ENCODE data around the gene GDPD2. TPM values are rescaled to one million over a fixed set of nuclear protein-coding genes. Genes with fewer than 3 reads are reported as not detected.
A peak's percentile ranks its signal among the peaks of the same experiment; 100 is the strongest.

GDPD2 gene
- total RNA-seq, 2 experiments from 2014 or later, result not detected

DNA sequence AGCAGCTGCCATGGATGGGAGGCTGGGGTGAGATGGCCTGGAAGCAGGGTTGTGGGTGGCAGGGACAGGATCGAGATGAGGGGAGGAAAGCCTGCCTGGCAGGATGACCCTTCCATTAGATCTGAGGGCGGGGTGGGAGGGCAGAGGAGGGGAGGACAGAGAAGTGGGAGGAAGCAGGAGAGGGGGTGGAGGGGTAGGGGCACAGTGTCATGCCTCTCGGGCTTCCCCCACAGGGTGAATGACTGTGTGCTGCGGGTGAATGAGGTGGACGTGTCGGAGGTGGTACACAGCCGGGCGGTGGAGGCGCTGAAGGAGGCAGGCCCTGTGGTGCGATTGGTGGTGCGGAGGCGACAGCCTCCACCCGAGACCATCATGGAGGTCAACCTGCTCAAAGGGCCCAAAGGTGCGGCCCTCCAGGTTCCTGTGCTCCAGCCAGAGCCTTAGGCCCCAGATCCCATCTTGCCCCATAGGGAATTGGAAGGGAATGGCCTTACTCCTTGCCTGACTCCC lies 26.4 kb downstream of the GDPD2 start:
- intact Hi-C loops (cut with micrococcal nuclease), result no loop called here
- H3K4me3 Mint-ChIP-seq, result no peak overlapping the region
- no peaks in the 10 kb centered on the region for H3K9me3 Mint-ChIP-seq
- POLR2A ChIA-PET, result no interaction called here
- CTCF ChIA-PET, result no interaction called here
- TF ChIP-seq, protein P1, sequence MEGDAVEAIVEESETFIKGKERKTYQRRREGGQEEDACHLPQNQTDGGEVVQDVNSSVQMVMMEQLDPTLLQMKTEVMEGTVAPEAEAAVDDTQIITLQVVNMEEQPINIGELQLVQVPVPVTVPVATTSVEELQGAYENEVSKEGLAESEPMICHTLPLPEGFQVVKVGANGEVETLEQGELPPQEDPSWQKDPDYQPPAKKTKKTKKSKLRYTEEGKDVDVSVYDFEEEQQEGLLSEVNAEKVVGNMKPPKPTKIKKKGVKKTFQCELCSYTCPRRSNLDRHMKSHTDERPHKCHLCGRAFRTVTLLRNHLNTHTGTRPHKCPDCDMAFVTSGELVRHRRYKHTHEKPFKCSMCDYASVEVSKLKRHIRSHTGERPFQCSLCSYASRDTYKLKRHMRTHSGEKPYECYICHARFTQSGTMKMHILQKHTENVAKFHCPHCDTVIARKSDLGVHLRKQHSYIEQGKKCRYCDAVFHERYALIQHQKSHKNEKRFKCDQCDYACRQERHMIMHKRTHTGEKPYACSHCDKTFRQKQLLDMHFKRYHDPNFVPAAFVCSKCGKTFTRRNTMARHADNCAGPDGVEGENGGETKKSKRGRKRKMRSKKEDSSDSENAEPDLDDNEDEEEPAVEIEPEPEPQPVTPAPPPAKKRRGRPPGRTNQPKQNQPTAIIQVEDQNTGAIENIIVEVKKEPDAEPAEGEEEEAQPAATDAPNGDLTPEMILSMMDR (IDR thresholded peaks at IDR 0.05), result no peak
- peaks cover 9% of the 10 kb centered on the region for H3K27me3 Mint-ChIP-seq
- no peaks in the 10 kb centered on the region for H3K36me3 Mint-ChIP-seq (ENCODE audit: low read depth)
- ATAC-seq, result no peak
- DNase-seq, result no peak
- H3K27ac Mint-ChIP-seq, result no peak overlapping the region
- H3K4me1 Mint-ChIP-seq (ENCODE audit: low read depth), result peaks cover 26% of the 10 kb centered on the region

DNA sequence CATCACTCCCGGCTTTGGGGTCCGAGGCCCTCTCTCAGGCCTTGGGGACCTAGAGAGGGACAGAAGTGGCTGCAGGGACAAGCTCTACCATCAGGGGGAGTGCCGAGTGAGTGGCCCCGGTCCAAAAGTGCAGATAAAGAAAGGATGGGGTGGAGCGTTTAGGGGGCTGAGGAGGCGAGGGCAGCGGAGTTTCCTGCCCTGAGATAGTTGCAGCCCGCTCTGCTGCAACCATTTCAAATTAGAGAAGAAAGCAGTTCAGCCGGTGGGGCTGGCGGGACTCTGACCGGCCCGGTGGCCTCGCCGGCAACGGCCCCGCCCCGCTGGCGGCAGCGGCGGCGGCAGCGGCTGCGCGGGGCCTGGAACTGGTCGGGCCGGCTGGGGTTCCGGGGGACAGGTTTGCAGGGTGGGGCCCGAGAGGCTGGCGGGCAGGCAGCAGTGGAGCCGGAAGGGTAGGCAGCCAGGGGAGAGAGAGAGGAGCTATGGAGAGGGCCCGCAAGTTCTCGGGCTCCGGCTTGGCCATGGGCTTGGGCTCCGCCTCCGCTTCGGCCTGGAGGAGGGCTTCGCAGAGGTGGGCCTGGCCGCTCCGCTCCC lies 29.1 kb downstream of the GDPD2 start:
- Mint-ChIP-seq H3K36me3 (ENCODE audit: low read depth) (peaks cover 6% of the 10 kb centered on the region), H3K4me1 (ENCODE audit: low read depth) (peaks cover 39% of the 10 kb centered on the region), H3K27ac (peak overlapping the region; percentile 88), H3K4me3 (peak overlapping the region; percentile 79), H3K9me3 (no peaks in the 10 kb centered on the region), H3K27me3 (no peaks in the 10 kb centered on the region)
- DNase-seq (peak; percentile 78), ATAC-seq (peak; percentile 57)
- TF ChIP-seq, protein P1 (IDR thresholded peaks at IDR 0.05), result peak; percentile 38
- ChIA-PET CTCF (interaction anchor here (1.0 to 2.8 kb wide), 6 partner anchors 9 to 213 kb away, joined by 3 to 14 read pairs (median 6); no protein-coding TSS in a partner anchor), POLR2A (no interaction called here)
- intact Hi-C loops (cut with micrococcal nuclease), result loop anchor here (5.0 kb wide), 2 partner anchors 105 to 210 kb away; no protein-coding TSS in a partner anchor

DNA sequence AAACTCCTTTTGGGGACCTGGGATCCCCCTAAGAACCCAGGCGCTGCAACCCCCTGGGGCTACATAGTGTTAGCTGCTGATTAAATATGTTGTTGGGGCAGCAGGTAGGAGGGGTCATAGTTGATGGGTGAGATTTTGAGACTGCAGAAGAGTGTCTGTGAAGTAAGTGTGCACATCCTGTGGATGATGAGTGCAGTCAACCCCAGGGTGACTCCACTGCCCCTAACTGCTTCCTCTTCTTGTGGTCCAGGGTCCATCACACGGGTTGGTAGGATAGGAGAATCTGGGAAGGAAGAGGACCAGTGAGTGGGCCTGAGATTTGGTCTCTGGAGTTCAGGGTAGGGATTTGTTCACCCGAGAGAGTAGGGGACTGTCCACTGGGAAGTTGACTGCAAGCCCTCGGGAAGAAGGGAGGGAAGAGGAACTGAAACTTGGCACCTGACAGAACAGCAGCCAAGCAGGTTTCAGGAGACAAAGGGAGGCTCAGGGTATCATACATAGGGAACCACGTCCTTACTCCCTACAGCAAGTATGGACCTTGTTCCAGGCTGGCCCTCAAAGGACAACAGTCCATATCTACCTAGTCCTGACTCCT lies 30.0 kb downstream of the GDPD2 start:
- ChIA-PET CTCF (interaction anchor here (2.4 to 2.8 kb wide), 2 partner anchors 18 to 212 kb away, joined by 11 to 14 read pairs; no protein-coding TSS in a partner anchor), POLR2A (interaction anchor here (0.6 kb wide), 1 partner anchor 24 kb away, joined by 3 read pairs; no protein-coding TSS in a partner anchor)
- peak overlapping the region; percentile 79 for H3K4me3 Mint-ChIP-seq
- H3K9me3 Mint-ChIP-seq, result no peaks in the 10 kb centered on the region
- H3K4me1 Mint-ChIP-seq (ENCODE audit: low read depth), result peaks cover 39% of the 10 kb centered on the region
- DNase-seq (peak; percentile 20), ATAC-seq (peak; percentile 13)
- TF ChIP-seq, protein P1 (IDR thresholded peaks at IDR 0.05), result no peak
- H3K27me3 Mint-ChIP-seq, result no peaks in the 10 kb centered on the region
- H3K36me3 Mint-ChIP-seq (ENCODE audit: low read depth), result peaks cover 6% of the 10 kb centered on the region
- H3K27ac Mint-ChIP-seq, result peak overlapping the region; percentile 88
- intact Hi-C loops (cut with micrococcal nuclease), result loop anchor here (5.0 kb wide), 2 partner anchors 104 to 209 kb away; no protein-coding TSS in a partner anchor

DNA sequence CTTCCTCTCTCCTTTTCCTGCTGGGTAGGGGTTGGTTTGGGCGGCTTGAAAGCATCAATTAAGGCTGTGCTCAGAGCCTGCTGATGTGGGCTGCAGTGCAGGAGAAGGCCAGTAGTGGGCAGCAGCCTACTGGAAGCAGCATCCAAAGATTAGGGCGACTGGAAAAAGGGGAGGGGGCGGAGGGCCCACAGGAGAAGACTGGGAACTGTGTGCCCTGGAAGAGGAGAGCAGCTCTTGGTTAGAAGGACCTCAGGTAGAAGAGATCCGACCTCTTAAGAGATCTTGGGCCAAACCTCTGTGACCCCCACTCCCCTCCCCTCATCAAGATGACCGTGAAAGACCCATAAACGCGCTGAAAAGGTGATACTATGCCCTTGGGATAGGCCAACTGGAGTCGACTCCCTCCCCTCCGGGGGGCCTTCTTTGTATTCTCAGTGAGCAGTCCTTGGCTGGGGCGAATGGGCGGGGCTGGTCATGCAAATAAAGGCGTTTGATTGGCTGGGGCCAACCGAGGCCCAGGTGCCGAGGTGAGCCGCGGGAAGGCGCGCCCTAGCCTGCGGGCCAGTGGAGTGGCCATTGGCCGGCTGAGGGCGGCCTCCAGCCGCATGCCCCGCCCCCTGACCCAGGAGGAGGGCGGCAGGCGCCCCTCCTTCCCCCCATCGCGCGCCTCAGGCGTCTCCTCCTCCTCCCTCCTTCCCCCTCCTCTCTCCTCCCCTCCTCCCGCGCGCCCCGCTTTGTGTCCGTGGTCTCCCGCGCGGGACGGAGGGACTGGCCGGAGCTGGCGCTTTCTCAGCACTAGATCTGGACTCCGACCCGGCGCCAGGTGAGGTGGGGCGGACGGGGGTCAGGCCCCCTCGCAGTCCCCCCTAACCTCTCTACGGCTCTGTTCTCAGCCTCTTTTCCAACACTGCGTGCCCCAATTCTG lies 31.6 kb downstream of the GDPD2 start:
- TF ChIP-seq, protein P1 (IDR thresholded peaks at IDR 0.05), result peak; percentile 53
- ChIA-PET CTCF (interaction anchor here (0.6 to 2.1 kb wide), 4 partner anchors 21 to 210 kb away, joined by 3 to 8 read pairs (median 3); no protein-coding TSS in a partner anchor), POLR2A (interaction anchor here (1.1 kb wide), 1 partner anchor 11 kb away, joined by 3 read pairs; the partner anchor contains the start of gene DLG3)
- H3K4me1 Mint-ChIP-seq (ENCODE audit: low read depth), result peaks cover 39% of the 10 kb centered on the region
- no peaks in the 10 kb centered on the region for H3K27me3 Mint-ChIP-seq
- intact Hi-C loops (cut with micrococcal nuclease), result loop anchor here (5.0 kb wide), 2 partner anchors 103 to 208 kb away; no protein-coding TSS in a partner anchor
- H3K27ac Mint-ChIP-seq, result peak overlapping the region; percentile 86
- peaks cover 6% of the 10 kb centered on the region for H3K36me3 Mint-ChIP-seq (ENCODE audit: low read depth)
- ATAC-seq (peak; percentile 71), DNase-seq (peak; percentile 84)
- peak overlapping the region; percentile 82 for H3K4me3 Mint-ChIP-seq
- H3K9me3 Mint-ChIP-seq, result no peaks in the 10 kb centered on the region
